ENCODE data around the gene BCL7A.
"Not testable (repeated sequence)": the region's sequence is repeated elsewhere in the genome, so short reads cannot be mapped to it uniquely, and the experiment has no call there.

Gene BCL7A

DNA sequence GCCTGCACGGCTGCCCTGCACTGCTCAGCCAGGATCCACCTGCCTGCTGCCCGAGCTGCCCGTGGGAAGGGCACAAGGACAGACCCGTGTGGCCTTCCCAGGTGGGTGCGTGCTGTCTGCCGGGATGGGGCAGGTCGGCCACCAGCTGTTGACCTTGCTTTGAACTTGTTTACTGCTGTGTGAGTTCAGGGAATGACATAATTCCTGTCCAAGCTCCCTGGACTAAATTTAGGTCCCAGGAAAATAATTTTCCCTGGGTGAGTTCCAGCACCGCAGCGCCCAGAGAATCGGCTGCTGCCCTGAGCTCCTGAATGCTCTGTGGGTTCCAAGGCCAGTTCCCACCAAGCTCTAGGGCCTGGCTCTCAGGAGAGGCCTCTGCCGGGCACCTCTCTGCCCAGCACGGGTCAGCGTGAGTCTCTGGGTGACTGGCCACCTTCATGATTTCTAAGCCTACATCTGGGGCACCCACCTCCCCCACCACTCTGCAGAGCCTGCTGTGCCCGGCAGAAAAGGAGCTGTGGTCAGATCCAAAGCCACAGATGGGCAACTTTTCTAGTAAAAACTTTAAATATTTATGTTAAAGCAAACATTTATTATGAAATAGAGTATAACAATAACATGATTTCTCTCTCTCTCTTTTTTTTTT is 29.7 kb downstream of the BCL7A start:
- DNase-seq (ENCODE audit: low read depth, low spot score) = no peak

- no peak for DNase-seq (ENCODE audit: low read depth, low spot score)
These were observed 30.6 kb downstream of the BCL7A start for GRCh38 chr12:122052285-122052684.

GRCh38 chr12:122054842-122055520 is 33.3 kb downstream of the BCL7A start:
- no peak for DNase-seq (ENCODE audit: low read depth, low spot score)

GRCh38 chr12:122056406-122056805 is 34.7 kb downstream of the BCL7A start:
- DNase-seq (ENCODE audit: low read depth, low spot score) = not testable (repeated sequence)

DNA sequence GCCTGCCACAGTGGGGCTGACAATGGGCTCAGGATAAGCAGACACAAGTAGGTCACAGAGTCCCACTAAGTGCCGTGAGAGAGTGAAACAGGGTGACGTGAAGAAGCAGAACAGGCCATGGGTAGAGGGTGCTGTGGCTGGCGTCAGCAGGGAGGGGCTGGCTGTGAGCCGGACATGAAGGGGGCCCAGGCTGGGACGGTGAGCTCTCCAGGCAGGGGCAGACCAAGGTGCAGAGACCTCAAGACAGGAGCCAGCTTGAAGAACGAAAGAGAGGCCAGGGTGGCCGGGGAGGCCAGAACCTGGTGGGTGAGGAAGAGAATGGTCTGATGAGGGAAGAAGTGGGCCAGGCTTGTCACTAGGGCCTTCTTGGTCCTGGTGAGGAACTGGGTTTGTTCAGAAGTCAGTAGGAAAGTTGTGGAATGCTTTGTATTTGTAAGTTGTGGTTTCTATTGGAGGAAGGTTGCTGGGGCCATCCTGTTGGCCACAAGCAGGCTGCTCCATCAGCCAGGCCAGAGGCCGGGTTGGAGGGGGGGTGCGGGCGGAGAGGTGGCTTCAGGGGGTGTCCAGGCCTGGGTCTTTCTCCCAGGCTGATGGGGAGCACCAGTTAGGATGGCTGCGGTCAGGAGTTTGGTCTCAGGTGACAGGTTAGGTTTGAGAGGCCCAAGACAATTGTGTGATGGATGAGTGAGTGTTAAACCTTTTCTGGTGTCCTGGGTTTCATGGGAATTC is 35.5 kb downstream of the BCL7A start:
- DNase-seq (ENCODE audit: low read depth, low spot score) = no peak

DNA sequence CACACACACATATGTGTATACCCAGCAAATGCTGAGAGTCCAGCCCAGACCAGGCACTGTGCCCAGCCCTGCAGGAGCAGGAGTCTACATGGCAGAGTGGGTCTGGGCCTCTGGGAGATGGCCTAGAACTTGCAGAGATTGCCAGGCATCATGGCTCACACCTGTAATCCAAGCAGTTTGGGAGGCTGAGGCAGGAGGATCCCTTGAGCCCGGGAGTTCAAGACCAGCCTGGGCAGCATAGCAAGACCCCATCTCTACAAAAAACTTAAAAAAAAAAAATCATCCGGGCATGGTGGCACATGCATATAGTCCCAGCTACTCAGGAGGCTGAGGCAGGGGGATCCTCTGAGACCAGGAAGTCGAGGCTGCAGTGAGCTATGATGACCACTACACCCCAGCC is 36.1 kb downstream of the BCL7A start:
- no peak for DNase-seq (ENCODE audit: low read depth, low spot score)

DNA sequence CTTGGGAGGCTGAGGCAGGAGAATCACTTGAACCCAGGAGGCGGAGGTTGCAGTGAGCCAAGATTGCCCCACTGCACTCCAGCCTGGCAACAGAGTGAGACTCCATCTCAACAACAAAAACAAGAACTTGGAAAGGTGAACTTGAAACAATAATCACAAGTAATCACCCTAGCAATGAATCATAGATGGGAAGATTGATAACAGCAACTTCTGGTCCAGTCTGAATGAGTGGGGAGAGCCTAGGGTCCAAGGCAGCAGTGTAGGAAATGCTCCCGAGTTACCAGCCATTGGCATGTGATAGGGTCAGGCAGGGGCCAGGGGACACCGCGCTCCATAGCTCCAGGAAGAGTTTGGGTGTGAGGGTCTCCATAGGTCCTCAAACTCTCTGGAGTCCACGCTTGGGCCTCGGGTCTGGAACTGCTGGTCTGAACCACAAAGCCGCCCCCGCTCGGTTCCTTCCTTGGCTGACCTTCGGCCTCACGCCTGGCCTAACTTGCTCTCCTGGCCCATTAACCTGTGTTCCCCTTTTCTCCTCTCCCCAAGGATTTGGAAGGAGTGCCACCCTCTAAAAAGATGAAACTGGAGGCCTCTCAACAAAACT is 37.0 kb downstream of the BCL7A start:
- no peak for DNase-seq (ENCODE audit: low read depth, low spot score)

DNA sequence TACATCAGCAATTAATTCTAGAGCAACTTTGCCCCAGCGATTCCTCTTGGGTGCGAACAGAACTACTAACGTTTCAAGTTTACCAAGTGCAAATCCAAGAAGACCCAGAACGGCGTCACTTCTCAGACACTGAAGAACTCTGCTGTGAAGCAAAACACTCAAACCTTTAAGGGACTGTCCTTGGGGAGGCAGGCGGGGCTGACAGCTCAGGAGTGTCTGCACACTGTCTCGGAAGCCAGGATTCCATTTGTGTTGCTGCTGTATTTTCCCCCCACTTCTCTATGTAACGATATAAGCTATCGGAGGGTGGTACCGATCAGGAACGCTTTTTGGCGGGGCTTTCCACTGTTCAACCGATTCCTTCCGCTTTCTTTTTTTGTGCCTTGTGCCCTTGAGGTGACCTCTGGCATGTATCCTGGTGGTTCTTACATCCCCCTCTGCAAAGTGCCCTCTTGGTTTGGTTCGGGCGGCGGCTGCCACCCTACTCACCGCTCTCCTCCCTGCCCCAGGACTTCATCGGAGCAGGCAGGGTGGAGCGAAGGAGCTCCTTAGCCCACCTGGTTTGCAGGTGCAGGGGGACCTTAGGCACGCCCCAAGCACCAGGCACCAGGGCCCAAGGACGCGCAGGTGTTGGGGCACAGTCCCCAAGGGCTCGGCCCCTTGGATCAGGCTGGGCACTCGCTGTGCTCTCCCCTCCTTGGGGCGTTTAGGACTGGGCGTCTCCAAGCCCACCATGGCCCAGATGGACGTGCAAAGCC is 37.7 kb downstream of the BCL7A start:
- DNase-seq (ENCODE audit: low read depth, low spot score) = no peak

DNA sequence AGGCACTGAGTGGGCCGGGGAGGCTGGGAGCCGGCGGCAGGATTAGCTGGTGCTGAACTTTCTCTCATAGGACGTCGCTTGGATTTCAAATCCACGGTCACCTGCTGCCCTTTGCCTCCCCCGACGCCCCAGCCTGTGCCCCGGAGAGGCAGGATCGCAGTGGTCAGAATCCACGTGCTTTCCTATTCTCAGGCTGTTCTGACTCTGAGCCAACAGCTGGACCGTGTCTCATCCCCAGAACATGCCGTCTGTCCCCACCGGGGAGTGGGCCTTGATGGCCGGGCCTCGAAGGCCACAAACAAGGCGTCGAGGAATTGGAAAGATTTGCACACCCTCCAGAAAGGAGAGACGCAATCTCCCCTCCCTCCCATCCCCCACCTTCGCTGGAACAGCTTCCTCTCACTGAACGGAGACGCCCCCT is 38.4 kb downstream of the BCL7A start:
- DNase-seq (ENCODE audit: low read depth, low spot score) = no peak

- DNase-seq (ENCODE audit: low read depth, low spot score) = no peak
These were observed 39.6 kb downstream of the BCL7A start for GRCh38 chr12:122061253-122061652.

GRCh38 chr12:122062832-122063693 is 41.4 kb downstream of the BCL7A start:
- peak; percentile 85 for DNase-seq (ENCODE audit: low read depth, low spot score)

GRCh38 chr12:122063694-122064024 is 42.0 kb downstream of the BCL7A start:
- DNase-seq (ENCODE audit: low read depth, low spot score) = no peak

- peak; percentile 82 for DNase-seq (ENCODE audit: low read depth, low spot score)
These were observed 42.5 kb downstream of the BCL7A start for GRCh38 chr12:122064025-122064777.

DNA sequence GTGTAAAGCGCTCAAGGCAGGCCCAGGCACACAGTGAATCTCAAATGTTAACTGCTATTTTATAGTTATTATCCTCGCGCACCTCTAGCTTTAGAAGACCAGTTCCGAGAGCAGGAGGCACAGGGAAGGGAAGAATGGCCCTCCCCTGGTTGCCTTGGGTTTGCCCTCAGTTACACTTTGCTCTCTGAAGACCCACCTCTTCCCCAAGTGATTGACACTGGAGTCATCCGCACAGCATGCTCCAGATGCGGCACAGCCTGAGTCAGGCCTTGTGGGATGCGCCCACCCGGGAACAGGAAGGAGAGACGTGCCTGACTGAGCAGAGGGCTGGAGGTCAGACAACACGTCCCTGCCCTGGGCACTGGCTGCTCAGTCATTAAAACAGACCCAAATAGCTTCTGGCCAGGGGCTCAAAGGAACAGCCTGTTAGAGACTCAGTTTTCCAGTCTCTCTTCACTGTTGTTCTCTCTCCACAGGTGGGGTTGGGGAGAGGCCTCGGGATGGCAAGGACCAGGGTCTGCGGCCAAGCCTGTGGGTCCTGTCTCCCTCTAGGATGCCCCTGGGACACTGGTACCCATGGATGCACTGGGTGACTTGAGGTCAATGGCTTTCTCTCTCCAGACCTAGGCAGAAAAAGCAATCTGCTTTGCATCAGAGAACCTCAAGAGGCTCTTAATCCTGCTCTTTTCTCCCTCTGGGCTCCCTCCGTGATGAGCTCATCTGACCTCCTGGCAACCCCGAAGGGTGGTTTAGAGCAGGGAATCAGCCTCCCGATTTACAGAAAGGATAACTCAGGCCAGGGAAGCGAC is 43.3 kb downstream of the BCL7A start:
- DNase-seq (ENCODE audit: low read depth, low spot score) = no peak

DNA sequence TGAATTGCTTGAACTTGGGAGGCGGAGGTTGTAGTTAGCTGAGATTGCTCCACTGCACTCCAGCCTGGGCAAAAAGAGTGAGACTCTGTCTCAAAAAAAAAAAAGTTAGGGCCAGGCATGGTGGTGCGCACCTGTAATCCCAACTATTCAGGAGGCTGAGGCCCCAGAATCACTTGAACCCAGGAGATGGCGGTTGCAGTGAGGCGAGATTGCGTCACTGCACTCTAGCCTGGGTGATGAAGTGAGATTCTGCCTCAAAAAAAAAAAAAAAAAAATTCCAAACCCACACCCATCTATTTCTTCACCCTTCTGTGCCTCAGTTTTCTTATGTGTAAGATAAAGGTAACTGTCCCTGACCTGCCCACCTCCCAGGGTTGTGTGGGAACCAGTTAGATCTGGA is 45.9 kb downstream of the BCL7A start:
- no peak for DNase-seq (ENCODE audit: low read depth, low spot score)

DNA sequence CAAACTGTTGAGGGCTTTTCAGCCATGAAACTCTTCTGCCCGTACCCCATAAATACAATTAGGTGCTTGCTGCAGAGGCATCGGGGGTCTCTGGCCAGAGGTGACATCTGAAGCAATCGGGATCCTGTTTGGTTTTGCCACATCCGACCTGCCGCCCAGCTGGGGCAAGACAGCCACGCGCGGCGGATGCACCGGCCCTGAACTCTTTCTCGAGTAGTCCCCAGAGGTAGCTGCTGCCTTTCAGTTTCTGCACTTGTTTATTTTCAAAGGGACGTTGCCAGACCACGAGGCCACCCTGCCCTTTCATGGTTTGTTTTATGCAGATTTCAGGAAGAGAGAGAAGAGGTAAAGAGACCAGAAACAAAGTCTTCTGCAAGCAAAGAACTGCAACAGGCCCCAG is 46.3 kb downstream of the BCL7A start:
- no peak for DNase-seq (ENCODE audit: low read depth, low spot score)

- peak; percentile 88 for DNase-seq (ENCODE audit: low read depth, low spot score)
These were observed 50.6 kb downstream of the BCL7A start for GRCh38 chr12:122072031-122072970.

- no peak for DNase-seq (ENCODE audit: low read depth, low spot score)
These were observed 52.1 kb downstream of the BCL7A start for GRCh38 chr12:122073815-122074214.

Measured in smooth muscle cell of the brain vasculature (primary cell).